SU-DHL-6 (cell line): ENCODE data around the gene MMP11.

Experiments used
- EZH2phosphoT487 ChIP-seq: fragments of 200-600 bp; sonication (generic), shearing (Covaris generic); conservative IDR thresholded peaks from 2 replicates; pipeline ENCODE4 v1.6.1; 2018; ENCODE audit warnings: mild to moderate bottlenecking, antibody characterized with exemption, low read length, moderate library complexity, mixed read lengths
- TF ChIP-seq, protein P1 (sequence below): fragments of 200-600 bp; sonication (generic); IDR thresholded peaks from one replicate; pipeline ENCODE4 v1.5.1; 2017; ENCODE audit warnings: antibody characterized with exemption, mild to moderate bottlenecking, low read length, moderate library complexity; ENCODE audit not compliant: insufficient read depth, poor library complexity, severe bottlenecking

DNA sequence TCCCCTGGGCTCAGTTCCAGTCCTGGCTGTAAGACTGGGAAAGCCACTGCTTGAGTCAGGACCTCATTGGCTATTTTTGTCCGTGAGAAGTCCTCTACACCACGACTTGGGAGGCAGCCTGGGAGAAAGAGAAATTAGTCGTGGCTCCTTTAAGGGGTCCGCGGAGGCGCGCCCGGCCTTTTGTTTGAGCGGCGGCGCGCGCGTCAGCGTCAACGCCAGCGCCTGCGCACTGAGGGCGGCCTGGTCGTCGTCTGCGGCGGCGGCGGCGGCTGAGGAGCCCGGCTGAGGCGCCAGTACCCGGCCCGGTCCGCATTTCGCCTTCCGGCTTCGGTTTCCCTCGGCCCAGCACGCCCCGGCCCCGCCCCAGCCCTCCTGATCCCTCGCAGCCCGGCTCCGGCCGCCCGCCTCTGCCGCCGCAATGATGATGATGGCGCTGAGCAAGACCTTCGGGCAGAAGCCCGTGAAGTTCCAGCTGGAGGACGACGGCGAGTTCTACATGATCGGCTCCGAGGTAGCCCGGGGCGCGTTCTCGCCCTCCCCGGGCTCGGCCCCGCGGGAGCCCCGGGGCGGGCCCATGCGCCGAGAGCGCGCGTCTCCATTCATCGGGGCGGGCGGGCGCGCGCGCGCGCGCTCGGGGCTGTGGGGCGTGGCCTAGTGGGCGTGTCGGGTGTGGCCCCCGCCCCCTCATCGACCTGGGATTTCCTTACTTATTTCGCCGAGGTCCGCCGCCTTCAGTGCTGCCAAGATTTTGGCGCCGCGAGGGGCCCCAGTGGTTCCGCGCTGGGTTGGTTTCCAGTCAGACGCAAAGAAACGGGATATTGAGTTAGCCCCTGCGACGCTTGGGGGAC is 14.3 kb downstream of the MMP11 start, which contains the start of gene SMARCB1:
- TF ChIP-seq, protein P1, sequence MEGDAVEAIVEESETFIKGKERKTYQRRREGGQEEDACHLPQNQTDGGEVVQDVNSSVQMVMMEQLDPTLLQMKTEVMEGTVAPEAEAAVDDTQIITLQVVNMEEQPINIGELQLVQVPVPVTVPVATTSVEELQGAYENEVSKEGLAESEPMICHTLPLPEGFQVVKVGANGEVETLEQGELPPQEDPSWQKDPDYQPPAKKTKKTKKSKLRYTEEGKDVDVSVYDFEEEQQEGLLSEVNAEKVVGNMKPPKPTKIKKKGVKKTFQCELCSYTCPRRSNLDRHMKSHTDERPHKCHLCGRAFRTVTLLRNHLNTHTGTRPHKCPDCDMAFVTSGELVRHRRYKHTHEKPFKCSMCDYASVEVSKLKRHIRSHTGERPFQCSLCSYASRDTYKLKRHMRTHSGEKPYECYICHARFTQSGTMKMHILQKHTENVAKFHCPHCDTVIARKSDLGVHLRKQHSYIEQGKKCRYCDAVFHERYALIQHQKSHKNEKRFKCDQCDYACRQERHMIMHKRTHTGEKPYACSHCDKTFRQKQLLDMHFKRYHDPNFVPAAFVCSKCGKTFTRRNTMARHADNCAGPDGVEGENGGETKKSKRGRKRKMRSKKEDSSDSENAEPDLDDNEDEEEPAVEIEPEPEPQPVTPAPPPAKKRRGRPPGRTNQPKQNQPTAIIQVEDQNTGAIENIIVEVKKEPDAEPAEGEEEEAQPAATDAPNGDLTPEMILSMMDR, result no peak
- TF ChIP-seq EZH2phosphoT487, result no peak
